ENCODE data around the gene SMTNL2. TPM values are rescaled to one million over a fixed set of nuclear protein-coding genes. Genes with fewer than 3 reads are reported as not detected.

SMTNL2 gene
- total RNA-seq, 2 donors from 2014 or later, result 4.6 to 6.3 TPM

GRCh38 chr17:4591529-4591928 lies 7.2 kb downstream of the SMTNL2 start:
- TF ChIP-seq POLR2A (IDR thresholded peaks at IDR 0.05) (no peak), POLR2AphosphoS5 (IDR thresholded peaks at IDR 0.05) (no peak)
- TF ChIP-seq, protein P1, sequence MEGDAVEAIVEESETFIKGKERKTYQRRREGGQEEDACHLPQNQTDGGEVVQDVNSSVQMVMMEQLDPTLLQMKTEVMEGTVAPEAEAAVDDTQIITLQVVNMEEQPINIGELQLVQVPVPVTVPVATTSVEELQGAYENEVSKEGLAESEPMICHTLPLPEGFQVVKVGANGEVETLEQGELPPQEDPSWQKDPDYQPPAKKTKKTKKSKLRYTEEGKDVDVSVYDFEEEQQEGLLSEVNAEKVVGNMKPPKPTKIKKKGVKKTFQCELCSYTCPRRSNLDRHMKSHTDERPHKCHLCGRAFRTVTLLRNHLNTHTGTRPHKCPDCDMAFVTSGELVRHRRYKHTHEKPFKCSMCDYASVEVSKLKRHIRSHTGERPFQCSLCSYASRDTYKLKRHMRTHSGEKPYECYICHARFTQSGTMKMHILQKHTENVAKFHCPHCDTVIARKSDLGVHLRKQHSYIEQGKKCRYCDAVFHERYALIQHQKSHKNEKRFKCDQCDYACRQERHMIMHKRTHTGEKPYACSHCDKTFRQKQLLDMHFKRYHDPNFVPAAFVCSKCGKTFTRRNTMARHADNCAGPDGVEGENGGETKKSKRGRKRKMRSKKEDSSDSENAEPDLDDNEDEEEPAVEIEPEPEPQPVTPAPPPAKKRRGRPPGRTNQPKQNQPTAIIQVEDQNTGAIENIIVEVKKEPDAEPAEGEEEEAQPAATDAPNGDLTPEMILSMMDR (IDR thresholded peaks at IDR 0.05), result no peak
- no peaks in the 10 kb centered on the region for H3K27me3 ChIP-seq (replicated peaks; ENCODE audit: insufficient read depth)
- H3K9me3 ChIP-seq, result no peaks in the 10 kb centered on the region
- 63% methylated on average over 12 of the region's 12 CpGs for WGBS
- no peak for DNase-seq (ENCODE audit: low spot score)
- H3K4me1 ChIP-seq (replicated peaks), result no peaks in the 10 kb centered on the region
- no peaks in the 10 kb centered on the region for H3K36me3 ChIP-seq
- intact Hi-C loops (cut with DNase I), result no loop called here
- H3K4me3 ChIP-seq, result no peak overlapping the region
- no peak overlapping the region for H3K27ac ChIP-seq

GRCh38 chr17:4592240-4593005 lies 8.1 kb downstream of the SMTNL2 start:
- H3K27me3 ChIP-seq (replicated peaks; ENCODE audit: insufficient read depth), result no peaks in the 10 kb centered on the region
- no peaks in the 10 kb centered on the region for H3K36me3 ChIP-seq
- no peak overlapping the region for H3K27ac ChIP-seq
- intact Hi-C loops (cut with DNase I), result no loop called here
- TF ChIP-seq, protein P1 (IDR thresholded peaks at IDR 0.05), result no peak
- TF ChIP-seq POLR2A (IDR thresholded peaks at IDR 0.05), result no peak
- no peak for TF ChIP-seq POLR2AphosphoS5 (IDR thresholded peaks at IDR 0.05)
- DNase-seq (ENCODE audit: low spot score), result no peak
- H3K9me3 ChIP-seq, result no peaks in the 10 kb centered on the region
- 87% methylated on average over 11 of the region's 11 CpGs for WGBS
- no peaks in the 10 kb centered on the region for H3K4me1 ChIP-seq (replicated peaks)
- H3K4me3 ChIP-seq, result no peak overlapping the region

- TF ChIP-seq, protein P1 (IDR thresholded peaks at IDR 0.05), result no peak
- H3K36me3 ChIP-seq, result no peaks in the 10 kb centered on the region
- intact Hi-C loops (cut with DNase I), result no loop called here
- no peak overlapping the region for H3K27ac ChIP-seq
- 78% methylated on average over 14 of the region's 14 CpGs for WGBS
- no peaks in the 10 kb centered on the region for H3K9me3 ChIP-seq
- no peak overlapping the region for H3K4me3 ChIP-seq
- no peaks in the 10 kb centered on the region for H3K27me3 ChIP-seq (replicated peaks; ENCODE audit: insufficient read depth)
- DNase-seq (ENCODE audit: low spot score), result no peak
- no peaks in the 10 kb centered on the region for H3K4me1 ChIP-seq (replicated peaks)
Observed at GRCh38 chr17:4593021-4593421, 8.7 kb downstream of the SMTNL2 start.

DNA sequence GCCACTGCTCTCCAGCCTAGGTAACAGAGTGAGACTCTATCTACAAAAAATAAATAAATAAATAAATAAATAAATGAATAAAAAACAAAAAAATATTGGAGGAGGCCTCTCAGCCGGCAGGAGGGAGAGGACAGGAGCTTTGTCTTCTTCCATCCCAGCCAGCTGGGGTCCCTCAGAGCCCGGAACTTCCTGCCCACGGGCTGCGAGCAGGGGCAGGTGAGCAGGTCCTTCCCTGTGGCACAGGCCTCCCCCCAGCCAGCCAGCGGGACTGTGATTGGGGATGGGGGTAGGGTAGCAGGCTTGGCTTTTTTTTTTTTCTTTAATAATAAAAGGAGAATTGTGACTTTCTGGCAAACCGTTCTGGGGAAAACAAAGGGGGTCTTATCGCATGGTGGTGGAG lies 10.1 kb downstream of the SMTNL2 start:
- Histone ChIP-seq H3K4me3 (no peak overlapping the region), H3K27me3 (replicated peaks; ENCODE audit: insufficient read depth) (no peaks in the 10 kb centered on the region), H3K4me1 (replicated peaks) (no peaks in the 10 kb centered on the region), H3K36me3 (no peaks in the 10 kb centered on the region), H3K27ac (no peak overlapping the region), H3K9me3 (no peaks in the 10 kb centered on the region)
- intact Hi-C loops (cut with DNase I), result no loop called here
- TF ChIP-seq POLR2AphosphoS5 (IDR thresholded peaks at IDR 0.05) (no peak), POLR2A (IDR thresholded peaks at IDR 0.05) (no peak)
- TF ChIP-seq, protein P1 (IDR thresholded peaks at IDR 0.05), result no peak
- DNase-seq (ENCODE audit: low spot score), result no peak
- WGBS, result 77% methylated on average over 7 of the region's 7 CpGs
